ENCODE results near the gene DMD. TPM values are rescaled to one million over a fixed set of nuclear protein-coding genes. Genes with fewer than 3 reads are reported as not detected.
A peak's percentile ranks its signal among the peaks of the same experiment; 100 is the strongest.

Gene DMD
- total and polyA plus RNA-seq, 12 donors = 28.5 to 228 (median 168) TPM

GRCh38 chrX:31128855-31129254 lies 2082.5 kb downstream of the DMD start:
- Histone ChIP-seq H3K4me1 (peaks cover 0 to 48% (median 4%) of the 10 kb centered on the region in 9 donors), H3K27me3 (no peaks in the 10 kb centered on the region), H3K27ac (peak overlapping the region in 5 of 10 donors; percentile 8 to 53 (median 44)), H3K9me3 (no peaks in the 10 kb centered on the region), H3K36me3 (peaks cover 0 to 23% (median 0%) of the 10 kb centered on the region in 9 donors), H3K4me3 (no peak overlapping the region)
- peak in 1 of 8 donors; percentile 68 for ATAC-seq
- DNase-seq = no peak
- TF ChIP-seq, protein P1, sequence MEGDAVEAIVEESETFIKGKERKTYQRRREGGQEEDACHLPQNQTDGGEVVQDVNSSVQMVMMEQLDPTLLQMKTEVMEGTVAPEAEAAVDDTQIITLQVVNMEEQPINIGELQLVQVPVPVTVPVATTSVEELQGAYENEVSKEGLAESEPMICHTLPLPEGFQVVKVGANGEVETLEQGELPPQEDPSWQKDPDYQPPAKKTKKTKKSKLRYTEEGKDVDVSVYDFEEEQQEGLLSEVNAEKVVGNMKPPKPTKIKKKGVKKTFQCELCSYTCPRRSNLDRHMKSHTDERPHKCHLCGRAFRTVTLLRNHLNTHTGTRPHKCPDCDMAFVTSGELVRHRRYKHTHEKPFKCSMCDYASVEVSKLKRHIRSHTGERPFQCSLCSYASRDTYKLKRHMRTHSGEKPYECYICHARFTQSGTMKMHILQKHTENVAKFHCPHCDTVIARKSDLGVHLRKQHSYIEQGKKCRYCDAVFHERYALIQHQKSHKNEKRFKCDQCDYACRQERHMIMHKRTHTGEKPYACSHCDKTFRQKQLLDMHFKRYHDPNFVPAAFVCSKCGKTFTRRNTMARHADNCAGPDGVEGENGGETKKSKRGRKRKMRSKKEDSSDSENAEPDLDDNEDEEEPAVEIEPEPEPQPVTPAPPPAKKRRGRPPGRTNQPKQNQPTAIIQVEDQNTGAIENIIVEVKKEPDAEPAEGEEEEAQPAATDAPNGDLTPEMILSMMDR (IDR thresholded peaks at IDR 0.05) = no peak
- intact Hi-C loops (cut with DNase I) = no loop called here
- 51 to 58% methylated on average over 4 of the region's 4 CpGs for WGBS, 2 donors

DNA sequence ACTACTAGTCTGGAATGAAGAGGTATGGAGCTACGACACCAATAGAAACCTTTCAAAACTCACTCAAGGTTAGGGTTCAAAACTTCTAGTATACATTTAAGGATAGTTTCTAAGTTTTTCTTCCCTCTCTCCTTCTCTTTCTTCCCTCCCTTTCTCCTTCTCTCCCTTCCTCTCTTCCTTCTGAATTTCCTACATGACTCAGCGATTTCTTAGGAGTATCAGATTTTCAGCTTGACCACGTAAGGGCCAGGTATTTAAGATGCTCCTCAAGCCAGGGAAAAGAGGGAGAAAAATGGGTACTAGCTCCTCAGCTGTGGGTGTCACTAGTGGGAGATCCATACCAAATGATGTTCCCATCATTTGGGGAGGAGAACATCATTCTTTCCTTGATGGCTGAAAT lies 2083.6 kb downstream of the DMD start:
- WGBS, 2 donors = 96 to 97% methylated on average over 3 of the region's 3 CpGs

DNA sequence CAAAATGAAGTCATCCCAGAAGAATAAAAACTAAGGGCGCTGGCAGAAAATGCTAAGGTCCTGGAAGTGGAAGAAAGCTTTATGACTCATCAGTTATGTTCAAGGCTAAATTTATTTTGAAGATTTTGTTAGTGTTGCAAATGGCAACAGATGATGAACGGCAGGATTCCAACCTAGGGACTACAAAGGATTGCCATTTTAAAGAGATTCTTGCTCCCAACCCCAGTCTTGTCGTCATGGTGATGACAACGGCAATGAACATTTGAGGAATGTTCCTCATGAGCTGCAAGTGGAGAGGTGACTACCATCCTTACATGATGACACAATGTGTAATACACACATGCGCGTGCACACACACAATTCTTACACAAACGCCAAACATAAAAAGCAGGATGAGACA lies 2085.1 kb downstream of the DMD start:
- Histone ChIP-seq H3K4me3 (no peak overlapping the region), H3K4me1 (peaks cover 0 to 52% (median 4%) of the 10 kb centered on the region in 9 donors), H3K27me3 (no peaks in the 10 kb centered on the region), H3K36me3 (peaks cover 0 to 5% (median 0%) of the 10 kb centered on the region in 9 donors), H3K27ac (no peak overlapping the region), H3K9me3 (no peaks in the 10 kb centered on the region)
- DNase-seq (no peak), ATAC-seq (peak in 1 of 8 donors; percentile 48)
- intact Hi-C loops (cut with DNase I) = no loop called here
- WGBS, 2 donors = 79 to 90% methylated on average over 7 of the region's 7 CpGs
- TF ChIP-seq, protein P1 (IDR thresholded peaks at IDR 0.05) = no peak

More for the DNA sequence above, 2083.6 kb downstream of the DMD start:
- no peaks in the 10 kb centered on the region for H3K27me3 ChIP-seq
- DNase-seq (no peak), ATAC-seq (no peak)
- H3K36me3 ChIP-seq = peaks cover 0 to 12% (median 0%) of the 10 kb centered on the region in 9 donors
- no peak overlapping the region for H3K27ac ChIP-seq
- H3K4me3 ChIP-seq = no peak overlapping the region
- peaks cover 0 to 57% (median 4%) of the 10 kb centered on the region in 9 donors for H3K4me1 ChIP-seq
- no peaks in the 10 kb centered on the region for H3K9me3 ChIP-seq
- intact Hi-C loops (cut with DNase I) = no loop called here
- TF ChIP-seq, protein P1 (IDR thresholded peaks at IDR 0.05) = no peak

DNA sequence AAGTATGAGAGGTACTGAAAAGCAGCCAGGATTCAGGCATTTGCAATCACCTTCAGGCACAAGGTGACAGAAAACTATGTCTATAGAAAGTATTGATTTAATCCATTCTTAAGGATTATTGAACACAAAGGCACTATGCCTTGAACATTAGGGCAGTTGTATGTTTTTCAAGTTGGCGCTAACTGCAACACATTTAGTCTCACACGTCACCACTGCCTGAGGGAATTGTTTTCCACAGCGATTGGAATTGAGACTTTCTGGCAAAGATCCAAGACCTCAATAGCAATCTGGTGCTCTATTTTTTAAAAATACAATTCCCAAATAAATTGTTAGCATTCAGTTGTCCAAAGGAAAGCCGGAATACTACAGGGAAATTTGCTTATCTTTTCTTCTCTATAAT lies 2086.8 kb downstream of the DMD start:
- peak overlapping the region in 4 of 10 donors; percentile 12 to 55 (median 44) for H3K27ac ChIP-seq
- peaks cover 0 to 39% (median 4%) of the 10 kb centered on the region in 9 donors for H3K4me1 ChIP-seq
- peaks cover 0 to 21% (median 0%) of the 10 kb centered on the region in 9 donors for H3K36me3 ChIP-seq
- H3K27me3 ChIP-seq = peaks cover 0 to 5% (median 0%) of the 10 kb centered on the region in 7 donors
- TF ChIP-seq, protein P1 (IDR thresholded peaks at IDR 0.05) = no peak
- H3K4me3 ChIP-seq = no peak overlapping the region
- intact Hi-C loops (cut with DNase I) = no loop called here
- WGBS, 2 donors = 9 to 24% methylated on average over 4 of the region's 4 CpGs
- ATAC-seq (peak in 5 of 8 donors; percentile 43 to 65 (median 56)), DNase-seq (peak in 1 of 2 donors; percentile 32)
- no peaks in the 10 kb centered on the region for H3K9me3 ChIP-seq
